Adrenal gland (tissue), 12 donors: ENCODE measurements around the gene BAAT. TPM values are rescaled to one million over a fixed set of nuclear protein-coding genes. Genes with fewer than 3 reads are reported as not detected.

Experiments used
- DNase-seq, 7 donors: peaks; one replicate each; pipeline ENCODE4 v3.0.0-alpha.2; 2019 to 2020
- H3K27ac ChIP-seq, 5 donors: fragments of 200-600 bp; sonication (generic) in 4 of 5; 1 replicate in 3 of 5; 2 replicates in 2 of 5; pipeline versions ENCODE4 v1.5.1 to v1.8.0; 2016 to 2020; ENCODE audit warnings: mild to moderate bottlenecking in 1 of 5
- H3K27me3 ChIP-seq: fragments of 200-600 bp; 2 replicates; pipeline ENCODE4 v1.8.0; 2021
- H3K36me3 ChIP-seq, 2 donors: fragments of 200-600 bp; replicated peaks in 1 of 2; 1 replicate in 1 of 2; 2 replicates in 1 of 2; pipeline versions ENCODE4 v1.5.1 to v1.8.0; 2018 to 2022
- H3K4me1 ChIP-seq, 2 donors: fragments of 200-600 bp; replicated peaks in 1 of 2; 1 replicate in 1 of 2; 2 replicates in 1 of 2; pipeline versions ENCODE4 v1.5.1 to v1.8.0; 2018 to 2021
- H3K4me3 ChIP-seq, 4 donors: fragments of 200-600 bp; sonication (generic) in 3 of 4; one replicate each; pipeline ENCODE4 v1.5.1; 2016 to 2018
- H3K9me3 ChIP-seq, 3 donors: fragments of 200-600 bp; sonication (generic) in 1 of 3; replicated peaks in 1 of 3; 1 replicate in 2 of 3; 2 replicates in 1 of 3; pipeline versions ENCODE4 v1.5.1 to v1.8.0; 2016 to 2021
- CTCF ChIP-seq, 6 experiments: fragments of 450-650 bp in 4 of 6; fragments of 200-600 bp in 2 of 6; sonication (generic) in 1 of 6; IDR thresholded peaks; 1 replicate in 5 of 6; 2 replicates in 1 of 6; pipeline versions ENCODE4 v1.5.1 to v1.8.0; 2016 to 2021; ENCODE audit warnings: antibody characterized with exemption in 6 of 6, mild to moderate bottlenecking in 2 of 6, moderate library complexity in 1 of 6
- POLR2A ChIP-seq, 2 donors: fragments of 450-650 bp; IDR thresholded peaks; one replicate each; pipeline ENCODE4 v1.6.1; 2017; ENCODE audit warnings: antibody characterized with exemption in 2 of 2, mild to moderate bottlenecking in 2 of 2, moderate library complexity in 1 of 2
- WGBS, 4 donors: extraction: QIAGEN DNeasy Blood & Tissue Kit in 2 of 4; methylation state at CpG; one replicate each; pipeline versions ENCODE4 v1.1.5 to v1.1.7; 2013 to 2017; 5-methylcytosine and 5-hydroxymethylcytosine counted together
- intact Hi-C, 2 donors: fragments of 100-400 bp; cut with DNase I; formaldehyde crosslinking; loops; one replicate each; pipeline versions ENCODE4 v1.14.1 to v1.15.0; 2022 to 2023
- polyA plus RNA-seq, 3 donors: library from polyadenylated mRNA; stranded (reverse); fragments of 200-250 nt in 2 of 3; fragments of 350-450 nt in 1 of 3; fragmentation: Illumina TruSeq in 1 of 3; extraction: RNeasy Lipid Tissue Mini Kit (QIAGEN cat#74804) in 1 of 3; gene quantifications; one replicate each; pipeline ENCODE4 v1.2.3, GENCODE V29; 2013 to 2014
- total RNA-seq, 9 donors: library from RNA; depleted of rRNA in 4 of 9; stranded (reverse); fragments of >200 nt in 4 of 9; fragments of 120-200 nt in 1 of 9; fragmentation: NEBNext Ultra II Directional in 1 of 9; extraction: Animal tissue kit (Norgen Biotek cat#: 25700) in 1 of 9; gene quantifications; one replicate each; pipeline versions ENCODE4 v1.1.0 to v1.2.4, GENCODE V29; 2013 to 2023
- donor health status: healthy with polysubstance abuse.
- donor health status: Bipolar disorder and iron deficiency.
- donor health status: DM: yes; HTN: yes; CAD: no.
- donor health status: DM: no; HTN: no; CAD: no.
- donor health status: DM: no; HTN: no; CAD: no.
- donor health status: DM: yes; HTN: yes; CAD: no.

Gene BAAT
- total and polyA plus RNA-seq, 12 donors = 0.07 to 0.55 (median 0.16) TPM; not detected in 5

- H3K9me3 ChIP-seq = no peaks in the 10 kb centered on the region
- no peak for DNase-seq
- no peak overlapping the region for H3K4me3 ChIP-seq
- no peak for TF ChIP-seq POLR2A (IDR thresholded peaks at IDR 0.05)
- no peak for TF ChIP-seq CTCF (IDR thresholded peaks at IDR 0.05)
- no peak overlapping the region for H3K27ac ChIP-seq
- no peaks in the 10 kb centered on the region for H3K27me3 ChIP-seq
- H3K36me3 ChIP-seq = no peaks in the 10 kb centered on the region
- no peaks in the 10 kb centered on the region for H3K4me1 ChIP-seq
- intact Hi-C loops = no loop called here
Measured at GRCh38 chr9:101360647-101361046, 24.2 kb downstream of the BAAT start.

- H3K9me3 ChIP-seq = no peaks in the 10 kb centered on the region
- no peaks in the 10 kb centered on the region for H3K27me3 ChIP-seq
- no peak for TF ChIP-seq CTCF (IDR thresholded peaks at IDR 0.05)
- no peak for TF ChIP-seq POLR2A (IDR thresholded peaks at IDR 0.05)
- H3K4me1 ChIP-seq = no peaks in the 10 kb centered on the region
- H3K27ac ChIP-seq = no peak overlapping the region
- intact Hi-C loops = no loop called here
- no peak for DNase-seq
- WGBS, 4 donors = 67 to 89% (median 82%) methylated on average over 1 of the region's 1 CpG
- H3K4me3 ChIP-seq = no peak overlapping the region
- no peaks in the 10 kb centered on the region for H3K36me3 ChIP-seq
Measured at GRCh38 chr9:101359679-101360078, 25.1 kb downstream of the BAAT start.

- intact Hi-C loops = no loop called here
- Histone ChIP-seq H3K4me3 (no peak overlapping the region), H3K27ac (no peak overlapping the region), H3K4me1 (no peaks in the 10 kb centered on the region), H3K27me3 (no peaks in the 10 kb centered on the region), H3K9me3 (no peaks in the 10 kb centered on the region), H3K36me3 (no peaks in the 10 kb centered on the region)
- 38 to 55% (median 43%) methylated on average over 1 of the region's 1 CpG; no CpG with 5 or more reads in 1 of the 4 donors for WGBS, 4 donors
- no peak for DNase-seq
- TF ChIP-seq CTCF (IDR thresholded peaks at IDR 0.05) = no peak
- no peak for TF ChIP-seq POLR2A (IDR thresholded peaks at IDR 0.05)
Measured at GRCh38 chr9:101356619-101357018, 28.2 kb downstream of the BAAT start.

- H3K27me3 ChIP-seq = no peaks in the 10 kb centered on the region
- H3K4me1 ChIP-seq = no peaks in the 10 kb centered on the region
- H3K9me3 ChIP-seq = no peaks in the 10 kb centered on the region
- H3K4me3 ChIP-seq = no peak overlapping the region
- intact Hi-C loops = no loop called here
- no peak for DNase-seq
- H3K27ac ChIP-seq = no peak overlapping the region
- WGBS, 4 donors = 65 to 76% (median 72%) methylated on average over 6 to 7 of the region's 7 CpGs
- no peak for TF ChIP-seq CTCF (IDR thresholded peaks at IDR 0.05)
- no peak for TF ChIP-seq POLR2A (IDR thresholded peaks at IDR 0.05)
- no peaks in the 10 kb centered on the region for H3K36me3 ChIP-seq
Measured at GRCh38 chr9:101354765-101355708, 29.8 kb downstream of the BAAT start.
